ENCODE measurements around the gene GMCL2.

DNA sequence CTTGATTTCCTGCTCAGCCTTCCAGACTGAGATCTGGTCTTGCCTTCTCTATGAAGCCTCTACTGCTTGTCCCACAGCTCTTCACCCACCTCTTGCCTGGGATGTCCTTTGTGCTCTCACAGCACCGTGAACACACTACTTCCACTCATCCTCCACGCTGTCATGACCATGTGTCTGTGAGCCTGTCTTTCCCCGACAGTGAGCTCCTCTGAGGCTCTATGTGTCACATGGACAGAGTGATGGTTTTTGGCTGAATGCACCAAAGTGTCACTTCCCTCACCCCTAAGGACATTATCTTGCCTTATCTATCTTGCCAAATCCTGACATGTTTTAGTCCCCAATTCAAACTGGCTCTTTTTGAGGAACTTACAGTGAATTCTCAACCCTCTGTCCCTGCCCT lies 34.1 kb upstream of the GMCL2 start:
- TF ChIP-seq, protein P1, sequence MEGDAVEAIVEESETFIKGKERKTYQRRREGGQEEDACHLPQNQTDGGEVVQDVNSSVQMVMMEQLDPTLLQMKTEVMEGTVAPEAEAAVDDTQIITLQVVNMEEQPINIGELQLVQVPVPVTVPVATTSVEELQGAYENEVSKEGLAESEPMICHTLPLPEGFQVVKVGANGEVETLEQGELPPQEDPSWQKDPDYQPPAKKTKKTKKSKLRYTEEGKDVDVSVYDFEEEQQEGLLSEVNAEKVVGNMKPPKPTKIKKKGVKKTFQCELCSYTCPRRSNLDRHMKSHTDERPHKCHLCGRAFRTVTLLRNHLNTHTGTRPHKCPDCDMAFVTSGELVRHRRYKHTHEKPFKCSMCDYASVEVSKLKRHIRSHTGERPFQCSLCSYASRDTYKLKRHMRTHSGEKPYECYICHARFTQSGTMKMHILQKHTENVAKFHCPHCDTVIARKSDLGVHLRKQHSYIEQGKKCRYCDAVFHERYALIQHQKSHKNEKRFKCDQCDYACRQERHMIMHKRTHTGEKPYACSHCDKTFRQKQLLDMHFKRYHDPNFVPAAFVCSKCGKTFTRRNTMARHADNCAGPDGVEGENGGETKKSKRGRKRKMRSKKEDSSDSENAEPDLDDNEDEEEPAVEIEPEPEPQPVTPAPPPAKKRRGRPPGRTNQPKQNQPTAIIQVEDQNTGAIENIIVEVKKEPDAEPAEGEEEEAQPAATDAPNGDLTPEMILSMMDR (conservative IDR thresholded peaks at IDR 0.05; ENCODE audit: low read depth, low read length): no peak
- no peak for TF ChIP-seq EZH2 (IDR thresholded peaks at IDR 0.05; ENCODE audit: low read length, unreplicated experiment)
